Tongue (tissue), 2 donors: ENCODE measurements around the gene RASL10B. TPM values are rescaled to one million over a fixed set of nuclear protein-coding genes. Genes with fewer than 3 reads are reported as not detected.
"Not testable (repeated sequence)": the region's sequence is repeated elsewhere in the genome, so short reads cannot be mapped to it uniquely, and the experiment has no call there.

Source experiments
- DNase-seq: peaks from one replicate; pipeline ENCODE4 v3.0.0-alpha.2; 2015
- total RNA-seq: library from RNA; depleted of rRNA; stranded (reverse); fragments of >200 nt; gene quantifications from one replicate; pipeline ENCODE4 v1.2.3, GENCODE V29; 2014

The RASL10B gene
- total RNA-seq, 1 donor from 2014 or later = 0.62 TPM

DNA sequence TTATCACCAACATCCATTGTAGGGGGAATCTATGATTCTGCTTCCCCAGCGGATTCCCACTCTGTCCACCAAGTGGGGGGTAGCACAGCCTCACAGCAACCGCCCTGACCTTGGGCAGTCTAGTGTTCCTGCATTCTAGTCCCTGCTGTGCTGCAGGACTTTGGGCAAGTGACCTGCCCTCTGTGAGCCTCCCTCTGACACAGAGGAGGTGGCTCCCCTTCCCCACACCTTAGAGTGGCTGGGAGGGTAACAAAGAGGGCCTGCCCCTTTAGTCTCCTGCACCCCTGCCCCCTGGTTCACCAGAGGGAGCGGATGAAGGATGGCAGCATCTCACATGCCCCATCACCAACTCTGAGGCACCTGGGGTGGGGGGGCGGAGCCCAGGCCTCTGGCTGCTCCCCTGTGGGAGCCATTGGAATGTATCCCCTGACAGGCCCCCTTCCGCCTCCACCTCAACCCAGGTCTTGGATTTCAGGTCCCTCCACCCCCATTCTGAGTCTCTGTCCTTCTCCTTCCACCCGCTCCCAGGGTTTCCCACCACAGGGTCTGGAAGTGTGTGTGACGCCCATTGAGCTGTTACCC is 11.5 kb downstream of the RASL10B start:
- DNase-seq = no peak

DNA sequence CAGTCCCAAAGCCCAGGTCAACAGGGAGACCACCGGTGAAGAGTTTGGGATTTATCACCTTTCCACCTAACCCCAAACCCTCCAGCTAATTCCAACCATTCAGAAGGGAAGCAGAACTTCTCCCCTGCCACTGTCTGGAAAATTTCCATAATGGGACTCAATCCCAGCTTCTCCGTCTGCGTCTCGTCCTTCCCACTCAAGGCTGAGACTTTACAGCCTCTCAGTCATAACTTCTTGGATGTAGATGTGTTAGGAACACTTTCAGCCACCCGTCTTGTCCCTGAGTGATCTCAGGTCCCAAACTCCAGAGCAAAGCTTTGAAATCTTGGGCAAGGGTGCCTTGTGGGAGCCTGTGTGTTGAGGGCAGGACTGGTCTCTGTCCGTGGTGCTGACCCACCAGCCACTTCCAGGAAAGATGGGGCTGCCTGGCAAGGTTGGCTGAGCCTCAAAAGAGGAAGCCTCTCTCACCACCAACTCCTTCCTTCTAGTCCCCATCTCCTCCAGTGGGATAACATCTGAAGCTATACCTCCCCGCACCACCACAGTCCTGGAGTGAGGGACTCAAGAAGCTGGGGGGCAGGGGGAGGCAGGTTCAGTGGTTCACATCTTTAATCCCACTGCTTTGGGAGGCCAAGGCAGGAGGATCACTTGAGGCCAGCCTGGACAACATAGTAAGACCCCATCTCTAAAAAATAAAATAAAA is 12.3 kb downstream of the RASL10B start:
- peak; percentile 62 for DNase-seq

DNA sequence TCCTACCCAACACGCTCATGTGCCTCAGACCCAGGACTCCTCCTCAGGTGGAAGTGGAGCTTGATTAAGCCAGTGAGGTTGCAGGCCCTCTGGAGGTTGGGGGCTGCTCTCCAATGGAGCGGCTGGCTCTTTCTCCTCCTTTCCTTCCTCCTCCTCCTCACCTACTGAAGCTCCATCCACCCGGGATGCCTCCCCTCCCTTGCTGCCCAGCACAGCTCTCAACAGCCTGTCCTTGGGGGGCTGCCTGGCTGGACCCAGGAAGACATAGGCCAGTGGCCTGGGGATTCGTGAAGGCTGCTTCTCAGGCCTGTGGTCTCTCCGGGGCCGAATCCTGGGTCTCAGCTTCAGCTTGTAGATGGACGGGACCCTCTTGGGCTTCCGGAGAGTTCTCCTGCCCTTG is 13.4 kb downstream of the RASL10B start:
- DNase-seq = no peak

DNA sequence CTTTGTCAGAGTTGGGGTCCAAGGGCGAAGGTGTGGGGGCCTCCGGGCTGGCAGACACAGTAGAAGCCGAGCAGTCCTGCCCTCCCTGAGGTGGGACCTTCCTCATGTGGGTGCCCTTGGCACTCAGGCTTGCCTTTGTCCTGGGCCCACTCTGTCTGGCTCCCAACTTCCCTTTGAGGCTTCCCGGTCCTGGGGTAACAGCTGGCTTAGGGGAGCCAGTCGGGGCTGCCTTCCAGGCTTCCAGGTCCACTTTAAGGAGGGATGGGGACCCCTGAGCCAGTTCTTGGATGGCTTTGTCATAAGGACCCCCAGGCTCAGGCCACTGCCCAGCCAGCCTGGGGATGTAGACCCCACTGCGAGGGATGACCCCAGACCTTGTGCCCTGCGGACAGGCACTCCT is 13.8 kb downstream of the RASL10B start:
- DNase-seq = no peak

DNA sequence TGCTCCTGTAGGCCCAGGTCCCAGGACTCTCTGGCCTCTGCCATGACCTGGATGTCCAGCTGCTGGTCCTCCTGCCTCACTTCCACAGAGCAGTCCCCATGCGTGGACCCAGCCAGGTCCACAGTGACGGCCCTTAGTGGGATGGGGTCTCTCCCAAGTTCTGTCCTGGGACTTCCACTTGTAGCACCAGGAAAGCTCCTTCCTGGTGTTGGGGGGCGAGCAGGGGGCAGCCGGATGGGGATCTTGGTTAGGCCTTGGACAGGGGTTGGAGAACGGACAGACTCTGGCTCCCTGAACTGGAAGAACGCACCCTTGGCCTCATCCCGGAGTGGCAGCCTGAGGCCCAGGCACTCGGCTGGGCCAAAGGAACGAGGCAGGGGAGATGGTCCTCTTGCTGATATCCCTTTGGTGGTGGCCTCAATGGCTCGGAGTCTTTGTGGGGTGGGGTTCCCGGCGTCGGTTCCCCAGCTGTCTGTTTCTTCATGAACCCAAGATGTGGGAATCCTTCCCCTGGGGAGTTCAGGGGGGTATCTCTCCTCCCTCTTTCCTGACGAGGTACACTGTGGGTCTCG is 14.4 kb downstream of the RASL10B start:
- no peak for DNase-seq

DNA sequence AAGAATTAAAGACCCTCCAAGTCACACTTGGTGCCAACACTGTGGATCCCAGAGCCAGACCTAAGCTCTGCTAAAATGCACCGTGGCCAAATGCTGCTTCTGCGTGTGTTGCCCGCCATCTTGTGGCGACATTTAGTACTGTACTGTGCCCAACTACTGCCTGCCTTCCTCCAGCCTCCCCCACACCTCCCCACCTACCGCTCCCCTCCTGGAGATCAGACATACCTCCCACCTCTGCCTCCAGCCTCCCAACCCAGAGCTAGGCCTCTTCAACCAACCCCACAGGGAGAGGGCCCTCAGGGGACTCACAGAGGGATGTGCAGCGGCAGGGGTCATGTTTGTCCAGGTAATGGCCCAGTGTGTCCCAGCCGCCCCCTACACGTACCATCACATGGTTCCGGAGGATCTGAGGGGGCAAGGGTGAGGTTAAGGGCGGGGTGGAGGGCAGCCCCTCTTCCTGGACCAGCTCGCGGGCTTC is 16.1 kb downstream of the RASL10B start:
- DNase-seq = peak; percentile 86

DNA sequence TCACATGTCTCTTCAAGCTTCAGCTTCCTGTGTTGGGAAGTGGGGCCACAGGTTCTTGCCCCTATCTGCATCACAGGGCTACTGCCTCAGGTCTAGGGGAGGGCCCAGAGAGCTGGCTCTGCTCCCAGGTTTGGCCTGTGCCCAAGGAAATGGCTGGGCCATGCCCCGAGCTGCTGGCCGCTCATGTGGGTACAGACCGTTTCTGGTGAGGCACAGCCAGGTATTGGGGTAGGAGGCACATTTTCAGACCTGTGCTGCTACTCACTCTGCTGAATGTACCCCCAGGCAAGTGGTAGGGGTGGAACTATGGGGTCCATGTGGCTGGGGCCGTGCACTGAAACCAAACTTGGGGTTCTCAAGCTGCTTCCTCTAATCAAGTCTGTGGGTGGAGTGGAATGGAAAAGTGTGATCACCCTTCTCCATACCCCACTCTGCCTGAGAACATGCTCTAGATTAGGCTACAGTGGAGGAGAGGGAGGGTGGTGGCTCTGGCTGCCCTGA is 17.0 kb downstream of the RASL10B start:
- DNase-seq = no peak

DNA sequence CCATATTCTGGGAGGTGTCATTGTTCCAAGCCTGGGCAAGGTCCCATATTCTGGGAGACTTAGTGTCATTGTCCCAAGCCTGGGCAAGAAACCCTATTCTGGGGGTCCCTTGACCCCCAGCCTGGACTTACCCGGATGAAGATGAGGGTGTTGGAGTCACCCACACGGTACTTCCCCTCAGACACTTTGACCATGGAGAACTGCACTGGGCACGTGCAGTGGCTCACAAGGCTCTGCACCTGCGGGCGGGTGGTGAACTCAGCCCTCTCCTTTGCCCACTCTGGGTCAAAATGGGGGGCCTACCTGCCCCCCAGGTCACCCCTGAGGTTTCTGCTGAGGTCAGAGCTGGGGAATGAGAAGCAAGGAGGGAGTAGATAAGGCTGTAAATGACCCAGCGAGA is 17.5 kb downstream of the RASL10B start:
- no peak for DNase-seq

DNA sequence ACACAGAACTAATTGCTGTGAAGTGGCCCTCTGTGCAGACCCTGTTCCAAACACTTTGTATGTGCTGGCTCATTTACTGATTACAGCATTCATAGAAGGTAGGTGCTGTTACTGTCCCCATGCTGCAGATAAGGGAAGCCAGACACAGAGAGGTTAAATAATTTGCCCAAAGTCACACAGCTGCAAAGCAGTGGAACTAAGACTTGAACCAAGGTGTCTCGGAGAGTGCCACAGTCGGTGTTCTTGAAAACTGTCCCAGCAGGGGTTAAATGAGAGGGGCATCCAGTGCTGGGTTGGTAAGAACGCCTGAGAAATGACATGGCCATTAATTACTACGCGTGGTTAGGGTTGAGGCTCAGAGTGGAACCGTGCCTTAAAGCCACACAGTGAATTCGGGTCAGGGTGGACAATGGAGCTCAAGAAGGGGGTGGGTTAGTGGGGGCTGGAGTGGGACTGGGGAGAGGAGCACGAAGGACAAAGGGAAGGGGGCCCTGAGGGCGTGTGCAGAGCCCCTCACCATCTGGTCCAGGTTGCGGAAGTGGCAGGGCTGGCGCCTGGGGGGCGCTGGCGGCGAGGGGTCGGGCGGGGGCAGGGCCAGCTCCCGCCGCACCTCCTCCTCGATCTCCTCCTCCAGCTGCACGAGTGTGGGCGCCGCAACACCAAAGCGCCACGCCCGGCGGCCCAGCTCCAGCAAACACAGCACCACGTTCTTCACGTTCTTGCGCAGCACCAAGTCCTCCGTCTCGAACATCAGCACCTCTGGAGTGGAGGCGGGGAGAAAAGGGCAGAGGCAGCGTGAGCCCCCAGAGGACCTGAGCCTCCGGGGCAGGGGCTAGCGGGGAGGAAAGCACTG is 18.3 kb downstream of the RASL10B start:
- no peak for DNase-seq

DNA sequence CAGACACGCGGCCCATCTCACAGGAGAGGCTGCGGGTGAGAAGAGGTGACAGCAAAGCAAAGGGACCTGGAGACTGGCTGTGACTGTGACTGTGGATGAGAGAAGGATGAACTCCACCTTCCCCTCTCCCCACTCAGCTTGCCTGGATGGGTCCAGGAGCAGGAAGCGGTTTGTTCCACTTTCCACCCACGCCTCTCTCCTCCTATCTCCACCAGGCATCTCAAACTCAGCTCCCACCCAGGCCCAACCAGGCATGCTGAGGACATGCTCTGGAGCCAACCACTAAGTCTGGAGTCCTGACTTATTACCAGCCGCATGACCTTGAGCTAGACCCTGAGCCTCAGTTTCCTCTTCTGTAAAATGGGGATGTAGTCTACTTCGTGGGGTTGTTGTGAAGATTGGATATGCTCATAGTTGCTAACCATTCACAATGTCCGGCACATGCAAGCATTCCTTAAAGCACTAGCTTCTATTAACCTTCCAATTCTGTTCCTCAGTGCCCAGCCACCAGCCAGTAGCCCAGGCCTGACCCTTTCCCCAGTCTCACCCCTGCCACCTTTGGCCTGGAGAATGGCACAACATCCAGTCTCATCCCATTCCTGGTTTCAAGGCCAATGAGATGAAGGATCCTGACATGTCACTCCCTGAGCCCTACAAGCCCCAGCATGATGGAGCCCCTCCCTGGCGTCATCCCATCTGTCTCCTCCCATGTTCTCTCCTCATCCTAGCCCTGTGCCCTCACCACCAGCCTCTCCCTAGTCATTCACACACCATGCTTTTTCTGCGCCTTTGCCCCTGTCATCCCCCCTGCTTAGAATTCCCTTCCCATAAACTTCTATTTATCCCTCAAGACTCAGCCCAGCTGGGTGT is 19.3 kb downstream of the RASL10B start:
- DNase-seq = no peak

DNA sequence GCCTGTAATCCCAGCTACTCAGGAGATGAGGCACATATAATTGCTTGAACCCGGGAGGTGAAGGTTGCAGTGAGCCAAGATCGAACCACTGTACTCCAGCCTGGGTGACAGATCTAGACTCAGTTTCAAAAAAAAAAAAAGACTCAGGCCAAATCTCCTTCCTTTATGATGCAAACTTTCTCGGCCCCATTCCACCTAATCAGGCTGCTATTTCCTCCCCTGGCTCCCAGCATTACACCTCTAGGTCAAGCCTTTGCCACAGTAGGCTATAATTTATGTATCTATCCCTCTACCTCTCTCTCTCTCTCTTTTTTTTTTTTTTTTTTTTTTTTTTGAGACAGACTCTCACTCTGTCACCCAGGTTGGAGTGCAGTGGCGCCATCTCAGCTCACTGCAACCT is 20.1 kb downstream of the RASL10B start:
- not testable (repeated sequence) for DNase-seq

DNA sequence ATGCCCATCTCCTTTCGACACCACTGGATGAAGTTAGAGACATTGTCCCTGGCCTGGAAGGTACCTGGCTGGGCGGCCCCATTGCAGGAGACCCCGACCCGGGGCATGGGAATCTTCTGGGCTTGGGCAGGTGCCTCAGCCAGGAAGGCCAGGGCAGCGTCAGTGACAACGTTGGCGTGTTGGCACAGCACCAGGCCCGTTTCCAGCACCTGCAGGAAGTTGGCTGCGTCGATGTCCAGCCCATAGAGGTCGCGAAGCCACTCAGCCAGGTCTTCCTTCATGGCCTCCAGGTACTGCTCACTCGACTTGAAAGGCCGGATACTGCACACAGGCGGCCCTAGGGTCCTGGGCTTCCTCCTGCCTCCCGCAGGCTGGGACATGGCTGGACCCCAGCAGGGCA is 21.0 kb downstream of the RASL10B start:
- no peak for DNase-seq

DNA sequence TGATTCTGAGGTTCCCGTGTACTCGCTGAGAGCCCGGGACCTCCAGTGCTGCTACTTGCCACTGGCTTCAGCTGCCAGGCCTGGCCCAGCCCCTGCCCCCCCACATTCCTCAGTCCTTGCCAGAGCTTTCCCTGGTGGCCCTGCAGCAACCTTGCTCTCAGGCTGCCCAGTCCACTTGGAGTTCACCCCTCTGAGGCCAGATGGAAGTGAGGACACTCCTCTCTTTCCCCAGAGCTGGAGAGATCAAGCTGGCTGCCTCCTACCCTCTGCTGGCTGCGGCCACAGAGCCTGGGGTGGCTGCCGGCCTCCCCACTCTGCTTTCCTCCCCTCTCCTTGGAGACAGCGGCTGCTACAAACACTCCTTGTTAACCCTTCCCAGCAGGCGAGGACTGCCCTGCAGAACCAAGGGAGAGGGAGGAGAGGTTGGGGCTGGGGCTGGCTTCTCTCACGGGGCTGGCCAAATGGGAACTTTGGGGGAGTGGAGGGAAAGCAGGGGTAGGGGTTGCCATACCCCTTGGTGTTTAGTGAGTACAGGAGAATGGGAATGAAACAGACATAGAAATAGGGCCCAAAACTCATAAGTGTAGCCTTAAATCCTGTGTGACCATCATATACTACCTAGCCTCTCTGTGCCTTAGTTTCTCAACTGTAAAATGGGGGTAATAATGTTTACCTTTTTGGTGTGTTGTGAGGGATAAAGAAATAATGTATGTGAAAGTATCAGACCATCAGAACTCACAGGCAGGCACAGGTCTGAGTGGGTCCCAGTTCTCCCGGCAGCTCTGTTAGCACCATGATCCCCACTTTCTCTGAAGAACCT is 21.7 kb downstream of the RASL10B start, which contains the start of gene GAS2L2:
TSS of gene GAS2L2 (minus strand) at position 295 of the 820 bp plus-strand sequence. CDS start 389 bp downstream, outside the sequence.
- no peak for DNase-seq

DNA sequence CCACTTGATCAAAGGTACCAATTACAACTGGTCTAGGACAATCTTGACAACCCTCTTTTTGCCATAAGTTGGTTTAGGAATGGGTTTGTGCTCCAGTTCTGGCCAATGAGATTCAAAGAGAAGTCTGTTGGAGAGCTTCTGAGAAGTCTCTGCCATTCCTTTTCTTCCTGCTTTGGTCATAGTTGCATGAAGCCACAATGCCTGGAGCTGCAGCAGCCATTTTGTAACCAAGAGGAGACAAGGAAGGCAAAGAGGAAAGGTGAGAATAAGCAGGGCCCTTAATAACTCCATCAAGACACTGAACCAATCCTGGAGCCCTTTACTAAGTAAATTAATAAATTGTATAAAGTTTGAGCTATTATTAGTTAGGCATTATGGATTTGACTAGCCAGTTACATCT is 25.8 kb downstream of the RASL10B start:
- no peak for DNase-seq

DNA sequence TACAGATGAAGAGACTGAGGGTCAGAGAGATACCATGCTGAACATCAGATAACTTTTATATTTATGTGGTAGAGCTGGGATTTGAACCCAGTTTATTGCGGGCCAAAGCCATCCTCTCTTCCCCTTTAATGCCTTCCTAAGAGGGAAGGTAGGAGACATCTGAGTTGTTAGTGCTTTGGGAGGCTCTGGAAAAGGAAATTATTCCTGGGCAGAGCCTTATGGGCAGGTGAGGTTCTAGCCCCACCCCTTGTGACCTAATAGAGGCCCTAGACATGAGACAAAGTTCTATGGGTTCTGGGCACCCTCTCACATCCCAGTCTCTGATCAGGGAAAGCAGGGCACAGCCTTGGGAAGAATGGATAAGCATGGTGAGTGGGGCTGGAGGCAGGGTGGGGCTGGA is 29.1 kb downstream of the RASL10B start, which contains the start of gene C17orf50:
TSS of gene C17orf50 (plus strand) at position 301 of the 400 bp plus-strand sequence. CDS start at position 356, 55 bp downstream.
- DNase-seq = no peak

DNA sequence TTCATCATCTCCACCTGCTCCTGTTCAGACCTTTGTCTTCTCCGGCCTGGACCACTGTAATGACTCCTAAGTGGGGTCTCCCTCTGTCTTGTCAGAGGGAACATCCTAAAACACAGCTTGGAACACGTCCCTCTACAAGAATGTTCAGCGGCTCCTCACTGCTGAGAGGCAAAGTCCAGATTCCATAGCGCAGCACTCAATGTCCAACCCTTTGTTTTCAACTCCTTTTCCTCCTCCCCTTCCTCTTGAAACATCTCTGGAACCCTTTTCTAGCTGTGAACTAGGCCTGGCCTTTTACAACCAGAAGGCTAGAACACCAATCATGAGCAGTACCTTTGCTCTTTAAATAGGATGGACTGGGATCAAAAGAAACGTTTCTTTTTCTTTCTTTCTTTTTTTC is 30.2 kb downstream of the RASL10B start:
- DNase-seq = no peak

DNA sequence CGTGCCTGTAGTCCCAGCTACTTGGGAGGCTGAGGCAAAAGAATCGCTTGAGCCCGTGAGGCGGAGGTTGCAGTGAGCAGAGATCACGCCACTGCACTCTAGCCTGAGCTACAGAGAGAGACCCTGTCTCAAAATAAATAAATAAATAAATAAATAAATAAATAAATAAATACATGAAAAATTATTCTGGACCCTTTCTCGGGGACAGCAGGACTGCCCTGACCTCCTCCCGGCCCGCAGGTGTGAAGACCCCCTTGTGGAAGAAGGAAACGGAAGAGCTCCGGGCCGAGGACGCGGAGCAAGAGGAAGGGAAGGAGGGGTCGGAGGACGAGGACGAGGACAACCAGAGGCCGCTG is 32.3 kb downstream of the RASL10B start:
- DNase-seq = no peak

DNA sequence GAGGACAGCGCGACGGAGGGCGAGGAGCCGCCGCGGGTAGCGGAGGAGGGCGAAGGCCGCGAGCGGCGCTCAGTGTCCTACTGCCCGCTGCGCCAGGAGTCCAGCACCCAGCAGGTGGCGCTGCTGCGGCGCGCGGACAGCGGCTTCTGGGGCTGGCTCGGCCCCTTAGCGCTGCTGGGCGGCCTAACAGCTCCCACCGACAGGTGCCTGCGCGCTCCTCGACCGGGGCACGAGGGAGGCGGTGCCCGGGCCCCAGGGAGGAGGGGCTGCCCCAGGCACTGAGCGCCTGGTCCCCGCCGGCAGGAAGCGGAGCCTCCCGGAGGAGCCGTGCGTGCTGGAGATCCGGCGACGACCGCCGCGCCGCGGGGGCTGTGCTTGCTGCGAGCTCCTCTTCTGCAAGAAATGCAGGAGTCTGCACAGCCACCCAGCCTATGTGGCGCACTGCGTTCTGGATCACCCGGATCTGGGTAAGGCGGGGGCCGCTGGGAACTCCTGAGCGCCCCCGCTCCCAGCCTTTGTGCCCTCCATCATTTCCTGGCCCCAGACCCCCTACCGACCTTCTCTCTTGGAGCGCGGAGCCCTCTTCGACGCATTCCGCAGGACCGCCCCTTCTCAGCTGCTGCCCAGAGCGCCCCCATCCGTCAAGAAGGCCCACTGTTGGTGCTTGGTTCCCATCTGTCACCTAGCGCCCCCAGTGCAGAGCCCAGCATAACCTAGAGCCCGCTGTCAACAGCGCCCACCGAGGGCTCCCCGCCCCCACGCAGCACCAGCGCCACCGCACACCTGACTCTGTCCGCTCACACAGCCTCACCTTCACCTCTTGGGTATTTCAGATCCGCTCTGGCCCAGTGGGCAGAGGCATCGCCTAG is 32.9 kb downstream of the RASL10B start:
- peak; percentile 93 for DNase-seq

DNA sequence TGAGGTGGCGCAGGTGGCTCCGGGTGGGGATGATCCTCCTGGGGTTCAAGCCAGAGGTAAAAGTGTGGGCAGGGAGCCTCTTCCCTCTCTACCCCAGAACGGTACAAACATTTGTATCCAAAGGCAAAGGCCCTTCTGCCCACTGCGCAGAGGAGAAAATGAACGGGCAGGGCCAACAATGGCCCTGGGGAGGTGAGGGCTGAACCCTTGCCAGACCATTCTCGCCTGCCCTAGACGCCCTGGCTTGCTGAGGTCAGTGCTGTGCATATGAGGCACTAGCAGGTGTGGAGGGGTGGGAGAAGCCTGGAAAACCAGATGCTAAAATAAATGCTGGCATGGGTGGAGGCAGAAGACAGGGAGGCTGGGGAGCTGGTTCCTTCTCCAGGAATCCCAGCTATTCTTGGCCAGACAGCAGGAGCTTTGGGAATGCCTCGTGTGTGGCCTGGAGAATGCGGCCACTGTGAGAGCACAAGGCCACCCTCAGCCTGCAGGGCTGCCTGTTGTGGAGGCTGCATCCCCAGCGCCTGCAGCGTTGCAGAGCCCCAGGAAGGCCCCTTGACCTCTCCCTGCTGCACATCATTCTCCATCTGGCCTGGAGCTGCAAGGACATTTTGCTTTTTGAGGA is 33.8 kb downstream of the RASL10B start:
- DNase-seq = peak; percentile 31
